SK-N-SH (cell line): ENCODE results near the gene WWC2.

Experiments
- EP300 ChIP-seq, 2 experiments: IDR thresholded peaks; 2 replicates each; pipeline versions ENCODE4 v1.4.0 to v1.6.1; 2012; ENCODE audit warnings: borderline replicate concordance in 1 of 2, low read depth in 1 of 2, low read length in 1 of 2
- EZH2phosphoT487 ChIP-seq: fragments of 200-600 bp; sonication (generic); IDR thresholded peaks from 2 replicates; pipeline ENCODE4 v1.6.1; 2017; ENCODE audit warnings: low read depth, mixed run types, mild to moderate bottlenecking, antibody characterized with exemption, moderate library complexity, borderline replicate concordance
- GABPA ChIP-seq: IDR thresholded peaks from 2 replicates; pipeline ENCODE4 v1.4.0; 2012; ENCODE audit warnings: low read depth, mild to moderate bottlenecking
- IRF3 ChIP-seq: fragments of 150-350 bp; IDR thresholded peaks from 2 replicates; pipeline ENCODE4 v1.6.1; 2016; ENCODE audit warnings: mild to moderate bottlenecking, low read depth, low read length
- MXI1 ChIP-seq: IDR thresholded peaks from 2 replicates; pipeline ENCODE4 v1.6.1; 2012; ENCODE audit warnings: mild to moderate bottlenecking, low read depth, low read length, improper control_type of control experiment
- POLR2AphosphoS5 ChIP-seq: IDR thresholded peaks from 2 replicates; pipeline ENCODE4 v1.6.1; 2012; ENCODE audit warnings: low read depth, low read length
- RAD21 ChIP-seq: IDR thresholded peaks from 2 replicates; pipeline ENCODE4 v1.6.1; 2012; ENCODE audit warnings: mild to moderate bottlenecking, low read length
- REST ChIP-seq: IDR thresholded peaks from 2 replicates; pipeline ENCODE4 v1.6.1; 2012; ENCODE audit warnings: mild to moderate bottlenecking, low read depth, low read length, moderate library complexity
- RFX5 ChIP-seq: IDR thresholded peaks from 2 replicates; pipeline ENCODE4 v1.6.1; 2012; ENCODE audit warnings: mild to moderate bottlenecking, improper control_type of control experiment, low read length
- SMC3 ChIP-seq: IDR thresholded peaks from 2 replicates; pipeline ENCODE4 v1.6.1; 2012; ENCODE audit warnings: low read depth, low read length, improper control_type of control experiment
- TEAD4 ChIP-seq: IDR thresholded peaks from 2 replicates; pipeline ENCODE4 v1.4.0; 2012; ENCODE audit warnings: mild to moderate bottlenecking, borderline replicate concordance; ENCODE audit not compliant: insufficient read depth
- ZBTB33 ChIP-seq: IDR thresholded peaks from 2 replicates; pipeline ENCODE4 v1.4.0; 2012; ENCODE audit warnings: low read depth, borderline replicate concordance
- TF ChIP-seq, protein P1 (sequence below): fragments of 200-600 bp; sonication (generic); IDR thresholded peaks from 2 replicates; pipeline ENCODE4 v1.6.1; 2017; ENCODE audit warnings: antibody characterized with exemption, mild to moderate bottlenecking, moderate library complexity

- TF ChIP-seq, protein P1, sequence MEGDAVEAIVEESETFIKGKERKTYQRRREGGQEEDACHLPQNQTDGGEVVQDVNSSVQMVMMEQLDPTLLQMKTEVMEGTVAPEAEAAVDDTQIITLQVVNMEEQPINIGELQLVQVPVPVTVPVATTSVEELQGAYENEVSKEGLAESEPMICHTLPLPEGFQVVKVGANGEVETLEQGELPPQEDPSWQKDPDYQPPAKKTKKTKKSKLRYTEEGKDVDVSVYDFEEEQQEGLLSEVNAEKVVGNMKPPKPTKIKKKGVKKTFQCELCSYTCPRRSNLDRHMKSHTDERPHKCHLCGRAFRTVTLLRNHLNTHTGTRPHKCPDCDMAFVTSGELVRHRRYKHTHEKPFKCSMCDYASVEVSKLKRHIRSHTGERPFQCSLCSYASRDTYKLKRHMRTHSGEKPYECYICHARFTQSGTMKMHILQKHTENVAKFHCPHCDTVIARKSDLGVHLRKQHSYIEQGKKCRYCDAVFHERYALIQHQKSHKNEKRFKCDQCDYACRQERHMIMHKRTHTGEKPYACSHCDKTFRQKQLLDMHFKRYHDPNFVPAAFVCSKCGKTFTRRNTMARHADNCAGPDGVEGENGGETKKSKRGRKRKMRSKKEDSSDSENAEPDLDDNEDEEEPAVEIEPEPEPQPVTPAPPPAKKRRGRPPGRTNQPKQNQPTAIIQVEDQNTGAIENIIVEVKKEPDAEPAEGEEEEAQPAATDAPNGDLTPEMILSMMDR = no peak
- no peak for TF ChIP-seq RAD21
- no peak for TF ChIP-seq POLR2AphosphoS5
- TF ChIP-seq EZH2phosphoT487 = no peak
- TF ChIP-seq GABPA = no peak
- no peak for TF ChIP-seq TEAD4
- TF ChIP-seq MXI1 = no peak
- TF ChIP-seq REST = no peak
- TF ChIP-seq SMC3 = no peak
- TF ChIP-seq ZBTB33 = no peak
- no peak for TF ChIP-seq IRF3
- TF ChIP-seq EP300 (IDR thresholded peaks at IDR 0.05; ENCODE audit: borderline replicate concordance in 1 of 2, low read depth in 1 of 2, low read length in 1 of 2) = no peak
- TF ChIP-seq RFX5 = no peak
Measured at GRCh38 chr4:183211533-183211932, 112.5 kb downstream of the WWC2 start.
